Measurements from ENCODE around the gene SAP25. TPM values are rescaled to one million over a fixed set of nuclear protein-coding genes. Genes with fewer than 3 reads are reported as not detected.

Gene SAP25
- total RNA-seq, 1 donor from 2014 or later = 2.9 TPM

DNA sequence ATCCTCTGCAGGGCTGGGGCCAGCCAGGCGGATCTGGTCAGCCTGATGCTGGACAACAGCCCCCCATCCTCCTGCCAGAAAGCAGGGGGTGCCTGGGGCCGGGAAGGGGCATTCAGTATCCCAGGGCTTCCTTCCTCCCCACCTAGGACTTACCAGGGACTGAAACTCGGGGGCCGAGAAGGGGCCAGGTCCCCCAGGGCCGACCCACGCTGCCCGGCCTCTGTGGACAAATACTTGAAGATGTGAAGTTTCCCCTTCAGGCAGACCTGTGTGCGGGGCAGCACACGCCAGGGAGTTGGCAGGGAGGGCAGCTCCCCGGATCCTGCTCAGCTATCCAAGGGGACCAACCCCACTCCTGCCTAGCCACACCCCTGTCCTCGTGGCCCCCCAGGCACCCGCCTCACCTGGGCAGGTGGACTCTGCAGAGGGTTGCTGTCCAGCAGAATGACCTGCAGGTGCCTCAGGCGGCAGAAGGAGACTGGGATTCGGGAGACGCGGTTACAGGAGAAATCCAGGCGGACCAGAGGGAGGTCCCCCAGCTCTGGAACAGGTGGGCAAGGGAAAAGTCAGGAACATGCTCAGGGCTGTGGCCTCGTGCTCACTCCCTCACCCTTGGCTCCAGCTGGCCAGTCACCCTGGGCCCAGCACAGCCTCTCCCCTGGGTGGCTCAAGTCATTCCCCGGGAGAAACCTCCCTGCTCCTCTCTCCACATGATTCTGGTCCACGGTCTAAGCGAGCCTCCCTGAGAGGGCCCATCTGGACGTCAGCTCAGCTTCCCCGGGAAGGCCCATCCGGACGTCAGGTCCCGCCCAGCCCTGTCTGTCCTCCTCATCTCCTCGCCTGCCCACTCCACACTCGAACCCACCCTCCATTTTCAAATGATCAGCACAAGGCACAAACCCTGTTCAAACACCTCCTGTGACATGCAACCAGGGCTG is 4.8 kb upstream of the SAP25 start:
- Histone ChIP-seq H3K36me3 (peaks cover 0 to 69% of the 10 kb centered on the region in 2 donors), H3K27ac (no peak overlapping the region), H3K4me3 (no peak overlapping the region), H3K27me3 (no peaks in the 10 kb centered on the region), H3K4me1 (peaks cover 18% of the 10 kb centered on the region), H3K9me3 (no peaks in the 10 kb centered on the region)
- DNase-seq (ENCODE audit: extremely low spot score in 2 of 2) = no peak
- TF ChIP-seq, protein P1, sequence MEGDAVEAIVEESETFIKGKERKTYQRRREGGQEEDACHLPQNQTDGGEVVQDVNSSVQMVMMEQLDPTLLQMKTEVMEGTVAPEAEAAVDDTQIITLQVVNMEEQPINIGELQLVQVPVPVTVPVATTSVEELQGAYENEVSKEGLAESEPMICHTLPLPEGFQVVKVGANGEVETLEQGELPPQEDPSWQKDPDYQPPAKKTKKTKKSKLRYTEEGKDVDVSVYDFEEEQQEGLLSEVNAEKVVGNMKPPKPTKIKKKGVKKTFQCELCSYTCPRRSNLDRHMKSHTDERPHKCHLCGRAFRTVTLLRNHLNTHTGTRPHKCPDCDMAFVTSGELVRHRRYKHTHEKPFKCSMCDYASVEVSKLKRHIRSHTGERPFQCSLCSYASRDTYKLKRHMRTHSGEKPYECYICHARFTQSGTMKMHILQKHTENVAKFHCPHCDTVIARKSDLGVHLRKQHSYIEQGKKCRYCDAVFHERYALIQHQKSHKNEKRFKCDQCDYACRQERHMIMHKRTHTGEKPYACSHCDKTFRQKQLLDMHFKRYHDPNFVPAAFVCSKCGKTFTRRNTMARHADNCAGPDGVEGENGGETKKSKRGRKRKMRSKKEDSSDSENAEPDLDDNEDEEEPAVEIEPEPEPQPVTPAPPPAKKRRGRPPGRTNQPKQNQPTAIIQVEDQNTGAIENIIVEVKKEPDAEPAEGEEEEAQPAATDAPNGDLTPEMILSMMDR (IDR thresholded peaks at IDR 0.05) = no peak
- TF ChIP-seq POLR2A (IDR thresholded peaks at IDR 0.05) (no peak), POLR2AphosphoS5 (IDR thresholded peaks at IDR 0.05; ENCODE audit: insufficient read depth in 1 of 2, low read depth in 1 of 2) (no peak)
- intact Hi-C loops (cut with DNase I) = no loop called here

DNA sequence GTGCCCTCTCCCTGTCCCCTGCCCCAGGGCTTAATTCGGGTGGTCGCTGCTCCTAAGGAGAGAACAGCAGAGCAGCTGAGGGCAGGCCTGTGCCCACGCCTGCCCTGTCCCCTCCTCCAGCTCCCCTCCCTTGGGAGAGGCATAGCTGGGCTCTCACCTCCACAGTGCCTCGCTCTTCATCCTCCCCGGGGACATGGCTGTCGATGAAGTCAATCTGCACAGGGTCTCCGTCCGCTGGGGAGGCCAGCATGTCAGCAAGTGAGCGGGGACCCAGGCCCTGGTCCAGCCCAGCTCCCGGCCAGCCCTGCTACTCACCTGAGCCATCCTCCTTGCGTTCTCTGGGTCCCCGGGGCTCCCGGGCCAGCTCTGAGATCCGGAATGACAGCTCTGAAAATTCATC is 3.8 kb upstream of the SAP25 start:
- TF ChIP-seq, protein P1 (IDR thresholded peaks at IDR 0.05) = no peak
- TF ChIP-seq POLR2AphosphoS5 (IDR thresholded peaks at IDR 0.05; ENCODE audit: insufficient read depth in 1 of 2, low read depth in 1 of 2) = no peak
- TF ChIP-seq POLR2A (IDR thresholded peaks at IDR 0.05) = no peak

DNA sequence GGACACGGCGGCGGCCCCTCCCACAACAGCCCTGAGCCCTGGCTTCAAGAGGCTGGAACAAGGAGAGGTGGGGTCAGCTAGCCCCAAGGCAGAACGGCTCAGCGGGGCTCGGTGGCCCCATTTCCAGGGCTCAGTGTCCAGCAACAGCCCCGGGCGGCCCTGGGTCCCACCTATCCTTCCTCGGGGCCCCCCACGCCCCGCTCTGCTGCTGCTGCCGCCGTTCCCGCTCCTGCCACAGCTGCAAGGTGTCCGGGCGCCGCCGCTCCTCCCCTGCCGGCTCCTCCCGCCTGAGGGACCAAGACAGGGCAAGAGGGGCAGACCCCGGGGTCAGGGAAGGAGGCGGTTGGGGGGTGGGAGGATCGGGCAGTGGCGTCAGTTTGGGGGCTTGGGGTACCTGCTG is 3.4 kb upstream of the SAP25 start:
- H3K36me3 ChIP-seq = peaks cover 0 to 65% of the 10 kb centered on the region in 2 donors
- no peak for DNase-seq (ENCODE audit: extremely low spot score in 2 of 2)

More for the DNA sequence above, 3.8 kb upstream of the SAP25 start:
- intact Hi-C loops (cut with DNase I) = no loop called here
- peaks cover 0 to 69% of the 10 kb centered on the region in 2 donors for H3K36me3 ChIP-seq
- no peak overlapping the region for H3K4me3 ChIP-seq
- no peak overlapping the region for H3K27ac ChIP-seq
- peaks cover 8% of the 10 kb centered on the region for H3K4me1 ChIP-seq
- no peaks in the 10 kb centered on the region for H3K27me3 ChIP-seq
- H3K9me3 ChIP-seq = no peaks in the 10 kb centered on the region
- no peak for DNase-seq (ENCODE audit: extremely low spot score in 2 of 2)

DNA sequence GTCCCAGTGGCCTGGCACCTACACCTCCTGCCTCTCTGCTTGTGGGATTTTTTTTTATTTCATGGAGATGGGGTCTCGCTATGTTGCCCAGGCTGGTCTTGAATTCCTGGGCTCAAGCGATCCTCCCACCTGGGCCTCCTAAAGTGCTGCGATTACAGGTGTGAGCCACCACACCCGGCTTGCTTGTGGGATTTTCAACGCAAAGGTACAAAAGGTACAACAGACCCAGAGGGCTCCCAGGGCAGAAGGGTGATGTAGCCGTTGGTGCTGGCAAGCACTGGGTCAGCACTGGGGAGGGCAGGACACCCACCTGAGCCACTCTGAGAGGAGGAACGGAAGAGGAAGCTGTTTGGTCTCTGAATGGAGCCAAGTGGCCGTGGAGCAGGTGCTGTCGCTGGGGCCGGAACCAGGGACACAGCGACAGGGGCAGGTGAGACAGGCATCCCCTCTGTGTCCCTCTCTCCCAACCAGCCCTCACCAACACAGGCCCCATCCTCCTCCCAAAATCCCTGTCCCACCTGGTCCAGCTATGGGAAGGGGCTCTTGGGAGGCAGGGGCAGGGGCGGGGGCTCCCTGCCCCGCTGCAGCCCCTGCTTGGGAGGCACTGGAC is 2.8 kb upstream of the SAP25 start:
- Histone ChIP-seq H3K27ac (no peak overlapping the region), H3K4me3 (no peak overlapping the region), H3K4me1 (no peaks in the 10 kb centered on the region), H3K36me3 (peaks cover 0 to 59% of the 10 kb centered on the region in 2 donors), H3K27me3 (no peaks in the 10 kb centered on the region), H3K9me3 (no peaks in the 10 kb centered on the region)
- no peak for TF ChIP-seq POLR2AphosphoS5 (IDR thresholded peaks at IDR 0.05; ENCODE audit: insufficient read depth in 1 of 2, low read depth in 1 of 2)
- TF ChIP-seq, protein P1 (IDR thresholded peaks at IDR 0.05) = no peak
- no peak for TF ChIP-seq POLR2A (IDR thresholded peaks at IDR 0.05)
- intact Hi-C loops (cut with DNase I) = no loop called here
- no peak for DNase-seq (ENCODE audit: extremely low spot score in 2 of 2)

More for the DNA sequence above, 3.4 kb upstream of the SAP25 start:
- Histone ChIP-seq H3K4me1 (peaks cover 4% of the 10 kb centered on the region), H3K9me3 (no peaks in the 10 kb centered on the region), H3K4me3 (no peak overlapping the region), H3K27ac (no peak overlapping the region), H3K27me3 (no peaks in the 10 kb centered on the region)
- intact Hi-C loops (cut with DNase I) = no loop called here
- TF ChIP-seq POLR2A (IDR thresholded peaks at IDR 0.05) = no peak
- TF ChIP-seq, protein P1 (IDR thresholded peaks at IDR 0.05) = no peak
- TF ChIP-seq POLR2AphosphoS5 (IDR thresholded peaks at IDR 0.05; ENCODE audit: insufficient read depth in 1 of 2, low read depth in 1 of 2) = no peak
